GM12872 (cell line): Measurements from ENCODE around the gene ARR3.

Source experiments
- TF ChIP-seq, protein P1 (sequence below): IDR thresholded peaks from 3 replicates; pipeline ENCODE4 v1.5.1; 2011; ENCODE audit warnings: low read depth, mild to moderate bottlenecking, low read length, moderate library complexity; ENCODE audit not compliant: insufficient read depth

ARR3 gene

DNA sequence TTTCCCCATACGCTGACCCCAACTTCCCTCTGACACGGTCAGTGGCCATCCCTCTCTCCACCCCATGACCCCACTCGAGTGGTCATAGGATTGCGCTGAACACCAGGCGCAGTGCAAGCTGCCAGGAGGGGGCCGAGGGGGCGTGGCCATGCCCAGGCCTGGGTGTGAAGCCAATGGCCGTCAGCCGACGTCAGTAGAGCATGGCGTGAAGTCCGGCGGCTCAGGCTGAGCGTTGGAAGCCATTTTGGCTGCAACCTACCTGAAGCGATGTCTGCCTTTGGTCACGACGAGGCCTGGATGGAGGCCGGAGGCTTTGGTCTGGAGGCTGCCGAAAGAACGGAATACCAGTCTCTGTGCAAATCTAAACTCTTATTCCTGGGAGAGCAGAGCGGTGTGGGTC lies 13.8 kb downstream of the ARR3 start, which contains the start of gene RAB41:
TSS of gene RAB41 (plus strand) at position 222 of the 400 bp plus-strand sequence. CDS start at position 268, 46 bp downstream.
- TF ChIP-seq, protein P1, sequence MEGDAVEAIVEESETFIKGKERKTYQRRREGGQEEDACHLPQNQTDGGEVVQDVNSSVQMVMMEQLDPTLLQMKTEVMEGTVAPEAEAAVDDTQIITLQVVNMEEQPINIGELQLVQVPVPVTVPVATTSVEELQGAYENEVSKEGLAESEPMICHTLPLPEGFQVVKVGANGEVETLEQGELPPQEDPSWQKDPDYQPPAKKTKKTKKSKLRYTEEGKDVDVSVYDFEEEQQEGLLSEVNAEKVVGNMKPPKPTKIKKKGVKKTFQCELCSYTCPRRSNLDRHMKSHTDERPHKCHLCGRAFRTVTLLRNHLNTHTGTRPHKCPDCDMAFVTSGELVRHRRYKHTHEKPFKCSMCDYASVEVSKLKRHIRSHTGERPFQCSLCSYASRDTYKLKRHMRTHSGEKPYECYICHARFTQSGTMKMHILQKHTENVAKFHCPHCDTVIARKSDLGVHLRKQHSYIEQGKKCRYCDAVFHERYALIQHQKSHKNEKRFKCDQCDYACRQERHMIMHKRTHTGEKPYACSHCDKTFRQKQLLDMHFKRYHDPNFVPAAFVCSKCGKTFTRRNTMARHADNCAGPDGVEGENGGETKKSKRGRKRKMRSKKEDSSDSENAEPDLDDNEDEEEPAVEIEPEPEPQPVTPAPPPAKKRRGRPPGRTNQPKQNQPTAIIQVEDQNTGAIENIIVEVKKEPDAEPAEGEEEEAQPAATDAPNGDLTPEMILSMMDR: no peak

DNA sequence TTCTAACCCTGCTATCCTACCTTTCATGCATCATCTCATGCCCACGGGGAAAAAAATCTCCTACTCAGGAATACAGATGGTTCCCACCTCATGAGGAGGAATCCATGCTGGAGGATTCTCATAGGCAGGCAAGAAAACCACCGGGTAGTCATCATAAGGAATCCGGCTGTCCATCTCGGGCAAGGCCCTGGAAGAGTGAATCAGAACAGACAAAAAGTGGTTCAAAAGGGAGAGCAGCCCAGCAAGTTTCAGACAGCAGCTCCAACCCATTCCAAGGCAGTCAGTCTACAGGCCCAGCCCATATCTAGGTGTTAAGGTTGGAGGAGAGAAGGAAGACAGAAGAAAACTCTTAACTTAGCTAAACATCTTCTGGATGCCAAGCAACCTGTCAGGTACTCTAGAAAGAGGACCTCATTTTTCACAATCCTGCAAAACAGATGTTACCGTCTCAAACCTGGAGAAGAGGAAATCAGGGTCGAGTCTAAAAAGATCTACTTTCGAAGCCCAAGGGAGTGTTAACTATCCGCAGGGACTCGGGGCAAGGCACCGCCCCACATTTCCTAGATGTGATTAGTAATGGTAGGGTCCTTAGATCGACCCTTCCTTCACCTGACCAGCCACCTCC lies 21.1 kb downstream of the ARR3 start:
- TF ChIP-seq, protein P1: no peak

DNA sequence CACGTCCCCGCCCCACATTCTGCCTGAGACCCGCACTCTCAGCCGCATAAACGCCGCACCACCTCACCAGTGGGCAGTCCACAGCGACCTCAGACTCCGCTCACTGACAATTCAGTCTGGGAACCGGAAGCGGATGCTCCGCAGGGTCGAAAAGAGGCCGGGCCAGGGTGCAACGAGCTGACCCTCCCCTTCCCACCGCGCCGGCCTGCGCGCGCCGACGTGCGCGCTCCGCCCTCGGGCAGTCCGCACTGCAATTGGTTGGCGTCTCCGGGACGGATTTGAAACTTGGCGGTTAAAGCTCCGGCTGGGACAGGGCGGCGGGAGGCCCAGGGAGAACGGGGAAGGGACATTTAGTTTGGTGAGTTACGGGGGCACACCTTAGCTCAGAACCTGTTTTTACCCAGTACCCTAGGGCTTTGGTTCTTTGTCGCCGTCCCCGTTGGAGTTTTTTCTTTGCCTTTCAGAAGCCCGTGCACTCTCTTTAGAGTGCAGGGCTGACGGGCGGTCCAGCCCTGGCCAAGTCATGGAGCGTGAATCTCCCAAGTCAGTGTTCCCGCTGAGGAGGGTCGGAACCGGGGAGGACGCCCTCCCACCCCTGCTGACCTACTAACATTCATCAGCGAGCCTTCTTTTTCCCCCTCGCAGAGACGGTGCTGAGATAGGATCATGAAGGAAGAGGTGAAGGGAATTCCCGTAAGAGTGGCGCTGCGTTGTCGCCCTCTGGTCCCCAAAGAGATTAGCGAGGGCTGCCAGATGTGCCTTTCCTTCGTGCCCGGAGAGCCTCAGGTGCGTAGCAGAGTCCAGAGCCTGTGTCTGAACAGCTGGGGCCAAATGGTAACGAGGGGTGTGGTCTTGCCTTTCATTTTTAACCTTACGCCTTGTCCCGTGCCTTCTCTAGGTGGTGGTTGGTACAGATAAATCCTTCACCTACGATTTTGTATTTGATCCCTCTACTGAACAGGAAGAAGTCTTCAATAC lies 21.9 kb downstream of the ARR3 start, which contains the start of the genes KIF4A and PDZD11:
TSS of gene KIF4A (plus strand) at position 312 of the 978 bp plus-strand sequence. CDS start at position 667, 355 bp downstream.
TSS of gene PDZD11 (minus strand) at position 135 of the 978 bp plus-strand sequence. CDS start 586 bp downstream, outside the sequence.
- TF ChIP-seq, protein P1: no peak

DNA sequence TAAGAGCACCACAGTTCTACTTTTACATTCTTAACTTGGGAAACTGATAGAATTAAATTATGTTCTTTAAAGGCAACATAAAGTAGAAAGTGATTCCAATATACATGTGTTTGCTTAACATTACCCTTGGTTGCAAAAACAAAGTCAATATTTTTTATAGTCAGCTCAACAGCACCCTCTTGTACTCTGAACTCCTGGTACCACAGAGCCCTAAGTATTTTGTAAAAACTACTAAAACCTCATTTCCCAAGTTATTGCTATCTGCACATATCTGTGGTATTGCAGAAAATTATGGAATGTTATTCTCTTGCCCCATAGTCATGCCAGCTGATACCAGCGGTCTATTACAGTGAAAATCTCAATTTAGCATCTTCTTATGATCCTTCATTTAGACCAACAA lies 24.7 kb downstream of the ARR3 start:
- TF ChIP-seq, protein P1: no peak

DNA sequence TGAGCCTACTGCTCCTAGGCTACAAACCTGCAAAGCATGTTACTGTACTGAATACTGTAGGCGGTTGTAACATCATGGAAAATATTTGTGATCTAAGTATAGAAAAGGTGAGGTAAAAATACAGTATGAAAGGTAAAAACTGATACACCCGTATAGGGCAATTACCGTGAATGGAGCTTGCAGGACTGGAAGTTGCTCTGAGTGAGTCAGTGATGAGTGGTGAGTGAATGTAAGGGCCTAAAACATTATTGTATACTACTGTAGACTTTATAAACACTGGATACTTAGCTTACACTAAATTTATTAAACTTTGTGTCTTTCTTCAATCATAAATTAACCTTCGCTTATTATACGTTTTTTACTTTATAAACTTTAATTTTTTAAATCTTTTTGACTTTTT lies 25.5 kb downstream of the ARR3 start:
- TF ChIP-seq, protein P1: no peak

DNA sequence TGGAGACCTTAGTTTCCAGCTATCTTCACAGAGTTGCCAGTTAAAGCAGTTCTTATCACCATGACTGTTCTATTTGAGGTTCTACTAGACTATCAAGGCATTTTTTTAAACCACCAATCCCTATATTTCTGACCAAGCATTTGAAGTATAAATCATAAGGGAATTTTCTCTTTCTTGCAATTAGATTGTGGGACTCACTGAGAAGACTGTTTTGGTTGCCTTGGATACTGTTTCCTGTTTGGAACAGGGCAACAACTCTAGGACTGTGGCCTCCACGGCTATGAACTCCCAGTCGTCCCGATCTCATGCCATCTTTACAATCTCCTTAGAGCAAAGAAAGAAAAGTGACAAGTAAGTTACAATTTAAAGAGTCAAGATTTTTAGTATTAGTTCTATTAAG lies 33.6 kb downstream of the ARR3 start:
- TF ChIP-seq, protein P1: no peak

DNA sequence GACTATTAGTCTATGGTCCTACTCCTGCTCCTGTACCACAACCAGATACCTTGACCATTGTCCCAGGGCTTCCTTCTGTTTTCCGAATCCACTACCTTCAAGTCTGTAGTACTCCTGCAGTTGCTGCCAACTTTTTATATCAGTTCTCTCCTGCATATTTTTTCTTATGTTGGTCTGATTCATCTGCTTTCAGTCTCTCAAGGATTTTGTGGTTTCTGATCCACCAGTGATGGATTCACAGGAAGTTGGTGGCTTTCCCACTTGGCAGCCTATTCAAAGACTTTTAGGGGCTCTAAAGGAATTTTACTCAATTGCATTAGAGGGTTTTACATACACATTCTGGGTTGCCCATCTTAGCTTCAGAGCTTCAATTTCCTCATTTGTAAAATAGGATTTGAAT lies 45.4 kb downstream of the ARR3 start:
- TF ChIP-seq, protein P1: no peak
